Breast epithelium (tissue), 4 donors: ENCODE data around the gene NBEAL1. TPM values are rescaled to one million over a fixed set of nuclear protein-coding genes. Genes with fewer than 3 reads are reported as not detected.
"Not testable (repeated sequence)": the region's sequence is repeated elsewhere in the genome, so short reads cannot be mapped to it uniquely, and the experiment has no call there.

ENCODE experiments used
- DNase-seq, 2 donors: peaks; one replicate each; pipeline ENCODE4 v3.0.0-alpha.2; 2019; ENCODE audit warnings: low spot score in 2 of 2
- H3K27ac ChIP-seq, 2 donors: fragments of 200-600 bp; sonication (generic) in 1 of 2; one replicate each; pipeline ENCODE4 v1.5.1; 2016 to 2019; ENCODE audit warnings: mild to moderate bottlenecking in 1 of 2
- H3K27me3 ChIP-seq, 2 donors: fragments of 200-600 bp; sonication (generic) in 1 of 2; one replicate each; pipeline versions ENCODE4 v1.5.1 to v1.6.0; 2017 to 2019; ENCODE audit warnings: control low read depth in 1 of 2, mild to moderate bottlenecking in 1 of 2
- H3K36me3 ChIP-seq: fragments of 200-600 bp; one replicate; pipeline ENCODE4 v1.5.1; 2019
- H3K4me1 ChIP-seq, 2 donors: fragments of 200-600 bp; sonication (generic); one replicate each; pipeline ENCODE4 v1.5.1; 2016 to 2019; ENCODE audit warnings: control low read depth in 1 of 2
- H3K4me3 ChIP-seq, 3 donors: fragments of 200-600 bp; sonication (generic); 1 replicate in 2 of 3; 2 replicates in 1 of 3; pipeline ENCODE4 v1.5.1; 2016 to 2019; ENCODE audit warnings: mild to moderate bottlenecking in 3 of 3, moderate library complexity in 2 of 3
- H3K9me3 ChIP-seq, 2 donors: fragments of 200-600 bp; sonication (generic) in 1 of 2; one replicate each; pipeline ENCODE4 v1.5.1; 2016 to 2019; ENCODE audit warnings: control low read depth in 1 of 2
- CTCF ChIP-seq, 3 donors: fragments of 450-650 bp; IDR thresholded peaks; one replicate each; pipeline ENCODE4 v1.5.1; 2016 to 2017; ENCODE audit warnings: antibody characterized with exemption in 3 of 3, mild to moderate bottlenecking in 3 of 3, moderate library complexity in 3 of 3
- POLR2A ChIP-seq: fragments of 450-650 bp; IDR thresholded peaks from one replicate; pipeline ENCODE4 v1.6.1; 2016; ENCODE audit warnings: antibody characterized with exemption, mild to moderate bottlenecking, moderate library complexity
- POLR2AphosphoS5 ChIP-seq, 3 donors: sonication (generic); formaldehyde crosslinking; IDR thresholded peaks; one replicate each; pipeline ENCODE4 v1.6.1; 2017; ENCODE audit warnings: antibody characterized with exemption in 3 of 3
- intact Hi-C: fragments of 100-400 bp; cut with DNase I; formaldehyde crosslinking; loops from one replicate; pipeline ENCODE4 v1.15.1; 2023; ENCODE audit warnings: low total_unique reads
- total RNA-seq, 3 donors: library from RNA; depleted of rRNA; stranded (reverse); fragments of >200 nt; gene quantifications; one replicate each; pipeline ENCODE4 v1.1.0, GENCODE V29; 2016

NBEAL1 gene
- total RNA-seq, 3 donors from 2014 or later, result 34.7 to 84.3 (median 64.9) TPM

- DNase-seq, result no peak
- H3K27ac ChIP-seq, result no peak overlapping the region
- no peaks in the 10 kb centered on the region for H3K27me3 ChIP-seq
- H3K4me3 ChIP-seq, result no peak overlapping the region
- no peaks in the 10 kb centered on the region for H3K9me3 ChIP-seq
- TF ChIP-seq POLR2A, result no peak
- no peak for TF ChIP-seq CTCF (IDR thresholded peaks at IDR 0.05)
- no peak for TF ChIP-seq POLR2AphosphoS5 (IDR thresholded peaks at IDR 0.05)
- intact Hi-C loops, result no loop called here
- H3K4me1 ChIP-seq, result no peaks in the 10 kb centered on the region
- H3K36me3 ChIP-seq, result peaks cover 3% of the 10 kb centered on the region
Observed at GRCh38 chr2:203195331-203196036, 180.8 kb downstream of the NBEAL1 start.

- Histone ChIP-seq H3K27me3 (no peaks in the 10 kb centered on the region), H3K9me3 (no peaks in the 10 kb centered on the region), H3K4me1 (no peaks in the 10 kb centered on the region), H3K4me3 (no peak overlapping the region), H3K36me3 (peaks cover 3% of the 10 kb centered on the region), H3K27ac (no peak overlapping the region)
- TF ChIP-seq POLR2AphosphoS5 (IDR thresholded peaks at IDR 0.05) (no peak), CTCF (IDR thresholded peaks at IDR 0.05) (no peak), POLR2A (no peak)
- intact Hi-C loops, result no loop called here
- no peak for DNase-seq
Observed at GRCh38 chr2:203200866-203201265, 186.2 kb downstream of the NBEAL1 start.

- intact Hi-C loops, result no loop called here
- TF ChIP-seq CTCF (IDR thresholded peaks at IDR 0.05) (no peak), POLR2AphosphoS5 (IDR thresholded peaks at IDR 0.05) (no peak), POLR2A (no peak)
- Histone ChIP-seq H3K27ac (no peak overlapping the region), H3K27me3 (no peaks in the 10 kb centered on the region), H3K36me3 (peaks cover 3% of the 10 kb centered on the region), H3K4me1 (no peaks in the 10 kb centered on the region), H3K9me3 (no peaks in the 10 kb centered on the region), H3K4me3 (no peak overlapping the region)
- no peak for DNase-seq
Observed at GRCh38 chr2:203201426-203201825, 186.8 kb downstream of the NBEAL1 start.

- no peak overlapping the region for H3K4me3 ChIP-seq
- DNase-seq, result no peak
- no peak overlapping the region for H3K27ac ChIP-seq
- TF ChIP-seq POLR2AphosphoS5 (IDR thresholded peaks at IDR 0.05), result no peak
- no peak for TF ChIP-seq POLR2A
- no peak for TF ChIP-seq CTCF (IDR thresholded peaks at IDR 0.05)
- H3K36me3 ChIP-seq, result peaks cover 7% of the 10 kb centered on the region
- no peaks in the 10 kb centered on the region for H3K9me3 ChIP-seq
- no peaks in the 10 kb centered on the region for H3K27me3 ChIP-seq
- intact Hi-C loops, result no loop called here
- no peaks in the 10 kb centered on the region for H3K4me1 ChIP-seq
Observed at GRCh38 chr2:203209538-203209937, 194.9 kb downstream of the NBEAL1 start.

- intact Hi-C loops, result no loop called here
- no peak for DNase-seq
- peak in 2 of 3 donors; percentile 62 to 70 for TF ChIP-seq CTCF (IDR thresholded peaks at IDR 0.05)
- TF ChIP-seq POLR2A, result no peak
- no peak for TF ChIP-seq POLR2AphosphoS5 (IDR thresholded peaks at IDR 0.05)
- Histone ChIP-seq H3K4me3 (no peak overlapping the region), H3K4me1 (no peaks in the 10 kb centered on the region), H3K9me3 (no peaks in the 10 kb centered on the region), H3K27ac (no peak overlapping the region), H3K36me3 (no peaks in the 10 kb centered on the region), H3K27me3 (no peaks in the 10 kb centered on the region)
Observed at GRCh38 chr2:203225423-203226039, 210.9 kb downstream of the NBEAL1 start.

- H3K36me3 ChIP-seq, H3K27ac ChIP-seq, H3K4me1 ChIP-seq, H3K4me3 ChIP-seq, H3K9me3 ChIP-seq, H3K27me3 ChIP-seq, DNase-seq: not testable (repeated sequence)
- intact Hi-C loops, result loop anchor here (10.0 kb wide), 1 partner anchor 225 kb away; no protein-coding TSS in a partner anchor
Observed at GRCh38 chr2:203229674-203230073, 215.0 kb downstream of the NBEAL1 start.
